ENCODE data around the gene SEZ6L. TPM values are rescaled to one million over a fixed set of nuclear protein-coding genes. Genes with fewer than 3 reads are reported as not detected.
A peak's percentile ranks its signal among the peaks of the same experiment; 100 is the strongest.

Gene SEZ6L
- total RNA-seq, 1 donor from 2014 or later = 2.3 TPM

GRCh38 chr22:26168939-26169314 is 335 bp upstream of the SEZ6L start:
- H3K27ac Mint-ChIP-seq (ENCODE audit: unreplicated experiment) = no peak overlapping the region
- FAIRE-seq (no peak), DNase-seq (ENCODE audit: low read depth) (no peak)
- Histone ChIP-seq H2AFZ (ENCODE audit: low read depth, low read length) (no peak overlapping the region), H3K79me2 (ENCODE audit: insufficient read depth, low read length) (no peaks in the 10 kb centered on the region), H3K27ac (ENCODE audit: low read depth, low read length) (no peak overlapping the region), H3K27me3 (ENCODE audit: insufficient read depth, low read length) (peaks cover 31% of the 10 kb centered on the region), H3K36me3 (ENCODE audit: insufficient read depth, low read length) (no peaks in the 10 kb centered on the region), H3K9me3 (ENCODE audit: insufficient read depth, low read depth, low read length) (no peaks in the 10 kb centered on the region), H3K4me3 (ENCODE audit: insufficient read depth, low read depth, low read length) (no peak overlapping the region), H3K9ac (ENCODE audit: low read length) (no peak overlapping the region), H4K20me1 (ENCODE audit: insufficient read depth, low read length) (no peaks in the 10 kb centered on the region), H3K4me2 (ENCODE audit: low read length) (peak overlapping the region; percentile 60), H3K4me1 (ENCODE audit: insufficient read depth, low read length) (no peaks in the 10 kb centered on the region)
- H3K36me3 Mint-ChIP-seq (ENCODE audit: low read depth, unreplicated experiment) = peaks cover 1% of the 10 kb centered on the region
- no peak for TF ChIP-seq EZH2 (IDR thresholded peaks at IDR 0.05; ENCODE audit: insufficient read depth, low read length)
- TF ChIP-seq CTCF (IDR thresholded peaks at IDR 0.05; ENCODE audit: insufficient read depth, low read depth, low read length) = no peak
- no peaks in the 10 kb centered on the region for H3K9me3 Mint-ChIP-seq (ENCODE audit: unreplicated experiment)
- peaks cover 88% of the 10 kb centered on the region for H3K27me3 Mint-ChIP-seq (ENCODE audit: low read depth, unreplicated experiment)
- H3K4me3 Mint-ChIP-seq (ENCODE audit: unreplicated experiment) = peak overlapping the region; percentile 82
- no peaks in the 10 kb centered on the region for H3K4me1 Mint-ChIP-seq (ENCODE audit: low read depth, unreplicated experiment)

GRCh38 chr22:26170112-26170492 is 840 bp downstream of the SEZ6L start:
- no peak for FAIRE-seq
- H3K79me2 ChIP-seq (ENCODE audit: insufficient read depth, low read length) = no peaks in the 10 kb centered on the region
- H4K20me1 ChIP-seq (ENCODE audit: insufficient read depth, low read length) = no peaks in the 10 kb centered on the region
- H3K9me3 Mint-ChIP-seq (ENCODE audit: unreplicated experiment) = no peaks in the 10 kb centered on the region
- no peak for DNase-seq (ENCODE audit: low read depth)
- peaks cover 31% of the 10 kb centered on the region for H3K27me3 ChIP-seq (ENCODE audit: insufficient read depth, low read length)
- no peaks in the 10 kb centered on the region for H3K36me3 ChIP-seq (ENCODE audit: insufficient read depth, low read length)
- peak overlapping the region; percentile 60 for H3K4me2 ChIP-seq (ENCODE audit: low read length)
- no peak overlapping the region for H3K4me3 ChIP-seq (ENCODE audit: insufficient read depth, low read depth, low read length)
- H3K4me3 Mint-ChIP-seq (ENCODE audit: unreplicated experiment) = peak overlapping the region; percentile 74
- peaks cover 88% of the 10 kb centered on the region for H3K27me3 Mint-ChIP-seq (ENCODE audit: low read depth, unreplicated experiment)
- TF ChIP-seq CTCF (IDR thresholded peaks at IDR 0.05; ENCODE audit: insufficient read depth, low read depth, low read length) (no peak), EZH2 (IDR thresholded peaks at IDR 0.05; ENCODE audit: insufficient read depth, low read length) (peak; percentile 82)
- no peaks in the 10 kb centered on the region for H3K9me3 ChIP-seq (ENCODE audit: insufficient read depth, low read depth, low read length)
- no peak overlapping the region for H3K9ac ChIP-seq (ENCODE audit: low read length)
- no peaks in the 10 kb centered on the region for H3K4me1 Mint-ChIP-seq (ENCODE audit: low read depth, unreplicated experiment)
- no peak overlapping the region for H2AFZ ChIP-seq (ENCODE audit: low read depth, low read length)
- no peaks in the 10 kb centered on the region for H3K4me1 ChIP-seq (ENCODE audit: insufficient read depth, low read length)
- H3K27ac Mint-ChIP-seq (ENCODE audit: unreplicated experiment) = no peak overlapping the region
- H3K27ac ChIP-seq (ENCODE audit: low read depth, low read length) = no peak overlapping the region
- peaks cover 1% of the 10 kb centered on the region for H3K36me3 Mint-ChIP-seq (ENCODE audit: low read depth, unreplicated experiment)

- peaks cover 1% of the 10 kb centered on the region for H3K36me3 Mint-ChIP-seq (ENCODE audit: low read depth, unreplicated experiment)
- H3K27ac Mint-ChIP-seq (ENCODE audit: unreplicated experiment) = no peak overlapping the region
- peak overlapping the region; percentile 54 for H3K4me3 Mint-ChIP-seq (ENCODE audit: unreplicated experiment)
- Histone ChIP-seq H3K9me3 (ENCODE audit: insufficient read depth, low read depth, low read length) (no peaks in the 10 kb centered on the region), H3K4me2 (ENCODE audit: low read length) (no peak overlapping the region), H3K79me2 (ENCODE audit: insufficient read depth, low read length) (no peaks in the 10 kb centered on the region), H3K4me1 (ENCODE audit: insufficient read depth, low read length) (no peaks in the 10 kb centered on the region), H3K27ac (ENCODE audit: low read depth, low read length) (no peak overlapping the region), H3K4me3 (ENCODE audit: insufficient read depth, low read depth, low read length) (no peak overlapping the region), H3K27me3 (ENCODE audit: insufficient read depth, low read length) (peaks cover 31% of the 10 kb centered on the region), H2AFZ (ENCODE audit: low read depth, low read length) (no peak overlapping the region), H3K9ac (ENCODE audit: low read length) (no peak overlapping the region), H4K20me1 (ENCODE audit: insufficient read depth, low read length) (no peaks in the 10 kb centered on the region), H3K36me3 (ENCODE audit: insufficient read depth, low read length) (no peaks in the 10 kb centered on the region)
- DNase-seq (ENCODE audit: low read depth) (no peak), FAIRE-seq (no peak)
- TF ChIP-seq EZH2 (IDR thresholded peaks at IDR 0.05; ENCODE audit: insufficient read depth, low read length) (no peak), CTCF (IDR thresholded peaks at IDR 0.05; ENCODE audit: insufficient read depth, low read depth, low read length) (no peak)
- H3K4me1 Mint-ChIP-seq (ENCODE audit: low read depth, unreplicated experiment) = no peaks in the 10 kb centered on the region
- H3K27me3 Mint-ChIP-seq (ENCODE audit: low read depth, unreplicated experiment) = peaks cover 81% of the 10 kb centered on the region
- no peaks in the 10 kb centered on the region for H3K9me3 Mint-ChIP-seq (ENCODE audit: unreplicated experiment)
These were observed 1.7 kb downstream of the SEZ6L start for GRCh38 chr22:26170795-26171580.
